K562 (cell line): Measurements from ENCODE around the gene DNMT3A. TPM values are rescaled to one million over a fixed set of nuclear protein-coding genes. Genes with fewer than 3 reads are reported as not detected.
A peak's percentile ranks its signal among the peaks of the same experiment; 100 is the strongest.

Experiments used
- ESRRA ChIP-seq: fragments of 450-650 bp; IDR thresholded peaks from 2 replicates; pipeline ENCODE4 v1.6.1; 2014; ENCODE audit warnings: low read depth, mild to moderate bottlenecking, moderate library complexity, borderline replicate concordance
- HIVEP1 ChIP-seq: fragments of 250-450 bp; sonication (Bioruptor Pico); IDR thresholded peaks from 2 replicates; pipeline ENCODE4 v1.4.0; 2020; ENCODE audit warnings: mild to moderate bottlenecking
- KDM1A ChIP-seq, 2 experiments: fragments of 450-650 bp; IDR thresholded peaks; 2 replicates each; pipeline ENCODE4 v1.6.1; 2016; ENCODE audit warnings: mild to moderate bottlenecking in 2 of 2
- KLF6 ChIP-seq: fragments of 250-450 bp; sonication (Bioruptor Pico); IDR thresholded peaks from 2 replicates; pipeline ENCODE4 v1.4.0; 2020; ENCODE audit warnings: mild to moderate bottlenecking, moderate library complexity, borderline replicate concordance
- NFYB ChIP-seq: IDR thresholded peaks from 2 replicates; pipeline ENCODE4 v1.6.1; 2011; ENCODE audit warnings: mild to moderate bottlenecking, moderate library complexity; ENCODE audit not compliant: insufficient read length; ENCODE audit errors: extremely low read depth
- NONO ChIP-seq, 2 experiments: fragments of 200-400 bp in 1 of 2; fragments of 450-650 bp in 1 of 2; formaldehyde crosslinking in 1 of 2; IDR thresholded peaks; 2 replicates each; pipeline ENCODE4 v1.6.1; 2017; ENCODE audit warnings: low read depth in 2 of 2, mild to moderate bottlenecking in 2 of 2, moderate library complexity in 2 of 2, low read length in 1 of 2
- RBM25 ChIP-seq: fragments of 200-400 bp; formaldehyde crosslinking; IDR thresholded peaks from 2 replicates; pipeline ENCODE4 v1.6.1; 2018; ENCODE audit warnings: low read length, low read depth, moderate library complexity; ENCODE audit not compliant: severe bottlenecking
- SP1 ChIP-seq: sonication (generic); formaldehyde crosslinking; IDR thresholded peaks from 2 replicates; pipeline ENCODE4 v1.8.1; 2022; ENCODE audit warnings: mild to moderate bottlenecking, missing genetic modification reagents
- TOE1 ChIP-seq, 2 experiments: fragments of 450-650 bp in 1 of 2; sonication (generic) in 1 of 2; formaldehyde crosslinking in 1 of 2; IDR thresholded peaks; 2 replicates each; pipeline versions ENCODE4 v1.7.1 to v1.8.0; 2016 to 2022; ENCODE audit warnings: borderline replicate concordance in 2 of 2, mild to moderate bottlenecking in 2 of 2, antibody characterized with exemption in 1 of 2, inconsistent platforms in 1 of 2, low read depth in 1 of 2, missing genetic modification reagents in 1 of 2, moderate library complexity in 1 of 2
- ZFP30 ChIP-seq: fragments of 250-450 bp; sonication (Bioruptor Pico); IDR thresholded peaks from 2 replicates; pipeline ENCODE4 v1.8.0; 2022; ENCODE audit warnings: moderate library complexity, mild to moderate bottlenecking, inconsistent platforms, borderline replicate concordance
- polyA plus RNA-seq, 8 experiments: library from polyadenylated mRNA; depleted of rRNA in 4 of 8; stranded (reverse) in 5 of 8; unstranded in 3 of 8; fragments of >200 nt; fragmentation: Nextera tagmentation in 2 of 8; fragmentation: Illumina TruSeq in 1 of 8; extraction: Ambion mirVana in 2 of 8; extraction: Trizol in 1 of 8; gene quantifications; 2 replicates each; pipeline versions ENCODE4 v1.2.1 to v1.2.3, GENCODE V29; 2011 to 2014; ENCODE audit warnings: inconsistent platforms in 1 of 8, missing spikeins in 1 of 8
- total RNA-seq, 7 experiments: library from RNA; depleted of rRNA in 6 of 7; stranded (reverse); fragments of >200 nt in 6 of 7; fragmentation: Illumina TruSeq in 2 of 7; extraction: Trizol in 2 of 7; gene quantifications; 2 replicates each; pipeline versions ENCODE4 v1.2.1 to v1.2.3, GENCODE V29; 2011 to 2021; ENCODE audit warnings: low replicate concordance in 1 of 7
- TF ChIP-seq, protein P1 (sequence below): sonication (generic); formaldehyde crosslinking; IDR thresholded peaks from 2 replicates; pipeline ENCODE4 v1.4.0; 2020; ENCODE audit warnings: mild to moderate bottlenecking, missing genetic modification reagents
- TF ChIP-seq, protein P2 (sequence below): sonication (generic); formaldehyde crosslinking; IDR thresholded peaks from 2 replicates; pipeline ENCODE4 v1.8.1; 2022; ENCODE audit warnings: missing genetic modification reagents
- TF ChIP-seq, protein P3 (sequence below): sonication (generic); formaldehyde crosslinking; IDR thresholded peaks from 2 replicates; pipeline ENCODE4 v1.8.0; 2022; ENCODE audit warnings: mild to moderate bottlenecking, missing genetic modification reagents
- TF ChIP-seq, protein P4 (sequence below): fragments of 450-650 bp; formaldehyde crosslinking; IDR thresholded peaks from 2 replicates; pipeline ENCODE4 v1.4.0; 2020; ENCODE audit warnings: mild to moderate bottlenecking
- TF ChIP-seq, protein P5 (sequence below): sonication (generic); IDR thresholded peaks from 2 replicates; pipeline ENCODE4 v1.6.1; 2016
- TF ChIP-seq, protein P6 (sequence below): sonication (generic); formaldehyde crosslinking; IDR thresholded peaks from 2 replicates; pipeline ENCODE4 v1.5.0; 2020; ENCODE audit warnings: missing genetic modification reagents

The DNMT3A gene
- total and polyA plus RNA-seq, 9 of the 15 experiments (the other 6 are each of a cell fraction or from before 2014, with no cell fraction given) = 3.0 to 16.0 (median 6.1) TPM

DNA sequence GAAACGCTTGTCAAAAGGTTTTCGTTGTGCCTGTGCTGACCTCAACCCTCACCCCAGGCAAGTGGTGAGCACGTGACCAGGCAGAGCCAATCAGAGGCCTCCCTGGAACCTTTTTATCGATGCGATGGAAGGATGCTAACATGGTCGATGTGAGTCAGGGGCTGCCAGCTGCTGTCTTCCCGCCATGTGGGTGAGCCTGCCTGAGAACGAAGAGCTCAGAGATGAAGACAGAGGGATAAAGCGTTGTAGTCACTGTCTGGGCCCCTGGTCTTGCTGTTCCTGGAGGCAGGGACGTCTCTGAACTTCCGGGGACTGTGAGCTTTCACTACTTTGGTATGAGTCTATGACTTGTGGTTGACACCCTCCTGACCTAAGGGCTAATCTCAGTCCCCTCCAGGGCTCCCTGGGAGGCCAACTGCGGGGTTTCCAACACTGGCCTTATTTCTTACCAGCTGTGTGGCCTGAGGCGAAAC, 18.6 kb downstream of the DNMT3A start (continued):
- TF ChIP-seq, protein P1, sequence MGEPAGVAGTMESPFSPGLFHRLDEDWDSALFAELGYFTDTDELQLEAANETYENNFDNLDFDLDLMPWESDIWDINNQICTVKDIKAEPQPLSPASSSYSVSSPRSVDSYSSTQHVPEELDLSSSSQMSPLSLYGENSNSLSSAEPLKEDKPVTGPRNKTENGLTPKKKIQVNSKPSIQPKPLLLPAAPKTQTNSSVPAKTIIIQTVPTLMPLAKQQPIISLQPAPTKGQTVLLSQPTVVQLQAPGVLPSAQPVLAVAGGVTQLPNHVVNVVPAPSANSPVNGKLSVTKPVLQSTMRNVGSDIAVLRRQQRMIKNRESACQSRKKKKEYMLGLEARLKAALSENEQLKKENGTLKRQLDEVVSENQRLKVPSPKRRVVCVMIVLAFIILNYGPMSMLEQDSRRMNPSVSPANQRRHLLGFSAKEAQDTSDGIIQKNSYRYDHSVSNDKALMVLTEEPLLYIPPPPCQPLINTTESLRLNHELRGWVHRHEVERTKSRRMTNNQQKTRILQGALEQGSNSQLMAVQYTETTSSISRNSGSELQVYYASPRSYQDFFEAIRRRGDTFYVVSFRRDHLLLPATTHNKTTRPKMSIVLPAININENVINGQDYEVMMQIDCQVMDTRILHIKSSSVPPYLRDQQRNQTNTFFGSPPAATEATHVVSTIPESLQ (CRISPR knock-in tag) = no peak
- TF ChIP-seq NFYB = peak; percentile 69
- TF ChIP-seq, protein P2, sequence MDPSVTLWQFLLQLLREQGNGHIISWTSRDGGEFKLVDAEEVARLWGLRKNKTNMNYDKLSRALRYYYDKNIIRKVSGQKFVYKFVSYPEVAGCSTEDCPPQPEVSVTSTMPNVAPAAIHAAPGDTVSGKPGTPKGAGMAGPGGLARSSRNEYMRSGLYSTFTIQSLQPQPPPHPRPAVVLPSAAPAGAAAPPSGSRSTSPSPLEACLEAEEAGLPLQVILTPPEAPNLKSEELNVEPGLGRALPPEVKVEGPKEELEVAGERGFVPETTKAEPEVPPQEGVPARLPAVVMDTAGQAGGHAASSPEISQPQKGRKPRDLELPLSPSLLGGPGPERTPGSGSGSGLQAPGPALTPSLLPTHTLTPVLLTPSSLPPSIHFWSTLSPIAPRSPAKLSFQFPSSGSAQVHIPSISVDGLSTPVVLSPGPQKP (CRISPR knock-in tag) = no peak
- TF ChIP-seq KLF6 (CRISPR knock-in tag) = no peak
- no peak for TF ChIP-seq NONO (IDR thresholded peaks at IDR 0.05; ENCODE audit: low read depth in 2 of 2, low read length in 1 of 2)
- TF ChIP-seq, protein P3, sequence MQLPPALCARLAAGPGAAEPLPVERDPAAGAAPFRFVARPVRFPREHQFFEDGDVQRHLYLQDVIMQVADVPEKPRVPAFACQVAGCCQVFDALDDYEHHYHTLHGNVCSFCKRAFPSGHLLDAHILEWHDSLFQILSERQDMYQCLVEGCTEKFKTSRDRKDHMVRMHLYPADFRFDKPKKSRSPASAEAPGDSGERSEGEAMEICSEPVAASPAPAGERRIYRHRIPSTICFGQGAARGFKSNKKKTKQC = no peak
- no peak for TF ChIP-seq SP1
- TF ChIP-seq RBM25 = peak; percentile 56
- TF ChIP-seq, protein P4, sequence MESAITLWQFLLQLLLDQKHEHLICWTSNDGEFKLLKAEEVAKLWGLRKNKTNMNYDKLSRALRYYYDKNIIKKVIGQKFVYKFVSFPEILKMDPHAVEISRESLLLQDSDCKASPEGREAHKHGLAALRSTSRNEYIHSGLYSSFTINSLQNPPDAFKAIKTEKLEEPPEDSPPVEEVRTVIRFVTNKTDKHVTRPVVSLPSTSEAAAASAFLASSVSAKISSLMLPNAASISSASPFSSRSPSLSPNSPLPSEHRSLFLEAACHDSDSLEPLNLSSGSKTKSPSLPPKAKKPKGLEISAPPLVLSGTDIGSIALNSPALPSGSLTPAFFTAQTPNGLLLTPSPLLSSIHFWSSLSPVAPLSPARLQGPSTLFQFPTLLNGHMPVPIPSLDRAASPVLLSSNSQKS (CRISPR knock-in tag) = no peak
- no peak for TF ChIP-seq ZFP30 (CRISPR knock-in tag)
- TF ChIP-seq, protein P5, sequence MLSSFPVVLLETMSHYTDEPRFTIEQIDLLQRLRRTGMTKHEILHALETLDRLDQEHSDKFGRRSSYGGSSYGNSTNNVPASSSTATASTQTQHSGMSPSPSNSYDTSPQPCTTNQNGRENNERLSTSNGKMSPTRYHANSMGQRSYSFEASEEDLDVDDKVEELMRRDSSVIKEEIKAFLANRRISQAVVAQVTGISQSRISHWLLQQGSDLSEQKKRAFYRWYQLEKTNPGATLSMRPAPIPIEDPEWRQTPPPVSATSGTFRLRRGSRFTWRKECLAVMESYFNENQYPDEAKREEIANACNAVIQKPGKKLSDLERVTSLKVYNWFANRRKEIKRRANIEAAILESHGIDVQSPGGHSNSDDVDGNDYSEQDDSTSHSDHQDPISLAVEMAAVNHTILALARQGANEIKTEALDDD = no peak
- TF ChIP-seq HIVEP1 (CRISPR knock-in tag) = no peak
- peak; percentile 68 to 77; a peak in 3 of 4 replicates for TF ChIP-seq KDM1A (IDR thresholded peaks at IDR 0.05)
- peak; percentile 76; the same call in 1 of the 2 replicates for TF ChIP-seq TOE1 (IDR thresholded peaks at IDR 0.05; ENCODE audit: borderline replicate concordance)
- TF ChIP-seq TOE1 (CRISPR knock-in tag; IDR thresholded peaks at IDR 0.05; ENCODE audit: borderline replicate concordance, low read depth) = no peak
- no peak for TF ChIP-seq ESRRA
- TF ChIP-seq, protein P6, sequence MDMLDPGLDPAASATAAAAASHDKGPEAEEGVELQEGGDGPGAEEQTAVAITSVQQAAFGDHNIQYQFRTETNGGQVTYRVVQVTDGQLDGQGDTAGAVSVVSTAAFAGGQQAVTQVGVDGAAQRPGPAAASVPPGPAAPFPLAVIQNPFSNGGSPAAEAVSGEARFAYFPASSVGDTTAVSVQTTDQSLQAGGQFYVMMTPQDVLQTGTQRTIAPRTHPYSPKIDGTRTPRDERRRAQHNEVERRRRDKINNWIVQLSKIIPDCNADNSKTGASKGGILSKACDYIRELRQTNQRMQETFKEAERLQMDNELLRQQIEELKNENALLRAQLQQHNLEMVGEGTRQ (CRISPR knock-in tag) = peak; percentile 95
